GM10248 (cell line): Measurements from ENCODE around the gene ARHGAP12.

Experiments used
- CTCF ChIA-PET: fragments of 300-600 bp; sonication (Branson Sonifier 250); formaldehyde crosslinking; extraction: SDS; loops from one replicate; lab custom pipeline; 2021; ENCODE audit warnings: antibody characterized with exemption; lab: Yijun Ruan, JAX
- POLR2A ChIA-PET: fragments of 350-650 bp; sonication (Branson Sonifier 250); formaldehyde crosslinking; extraction: SDS; loops from one replicate; lab custom pipeline; 2020; ENCODE audit warnings: antibody characterized with exemption; lab: Yijun Ruan, JAX
- DNase-seq: peaks from one replicate; pipeline ENCODE4 v3.0.0; 2012; ENCODE audit errors: extremely low spot score
- CTCF ChIP-seq: IDR thresholded peaks from 2 replicates; pipeline ENCODE4 v1.5.1; 2012; ENCODE audit warnings: mild to moderate bottlenecking, low read depth; ENCODE audit errors: extremely low read depth, missing control alignments, control extremely low read depth

Gene ARHGAP12

DNA sequence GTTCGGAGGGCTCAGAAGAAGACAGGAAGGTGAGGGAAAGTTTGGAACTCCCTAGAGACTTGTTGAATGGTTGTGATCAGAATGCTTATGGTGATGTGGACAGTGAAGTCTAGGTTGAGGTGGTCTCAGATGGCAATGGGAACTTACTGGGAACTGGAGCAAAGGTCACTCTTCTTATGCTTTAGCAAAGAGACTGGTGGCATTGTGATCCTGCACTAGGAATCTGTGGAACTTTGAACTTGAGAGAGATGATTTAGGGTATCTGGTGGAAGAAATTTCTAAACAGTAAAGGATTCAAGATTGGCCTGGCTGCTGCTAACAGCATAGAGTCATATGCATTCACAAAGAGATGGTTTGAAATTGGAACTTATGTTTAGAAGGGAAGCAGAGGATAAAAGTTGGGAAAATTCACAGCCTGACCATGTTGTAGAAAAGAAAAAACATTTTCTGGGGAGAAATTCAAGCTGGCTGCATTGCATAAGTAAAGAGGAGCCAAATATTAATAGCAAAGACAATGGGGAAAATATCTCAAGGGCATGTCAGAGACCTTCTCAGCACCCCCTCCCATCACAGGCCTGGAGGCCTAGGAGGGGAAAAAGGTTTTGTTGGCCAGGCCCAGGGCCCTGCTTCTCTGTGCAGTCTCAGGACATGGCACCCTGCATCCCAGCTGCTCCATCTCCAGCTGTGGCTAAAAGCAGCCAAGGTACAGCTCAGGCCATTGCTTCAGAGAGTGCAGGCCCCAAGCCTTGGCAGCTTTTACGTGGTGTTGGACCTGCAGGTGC is 26.0 kb upstream of the ARHGAP12 start:
- no peak for DNase-seq
- CTCF ChIA-PET, result interaction anchor here (1.2 to 1.3 kb wide), 2 partner anchors 28 to 216 kb away, joined by 3 to 4 read pairs; no protein-coding TSS in a partner anchor
- no peak for TF ChIP-seq CTCF
- POLR2A ChIA-PET, result no interaction called here

- no peak for DNase-seq
- ChIA-PET CTCF (interaction anchor here (1.2 to 1.4 kb wide), 2 partner anchors 11 to 29 kb away, joined by 3 to 4 read pairs; no protein-coding TSS in a partner anchor), POLR2A (no interaction called here)
- TF ChIP-seq CTCF, result no peak
Observed at GRCh38 chr10:31953480-31953879, 24.8 kb upstream of the ARHGAP12 start.

- POLR2A ChIA-PET, result no interaction called here
- no peak for TF ChIP-seq CTCF
- DNase-seq, result no peak
- CTCF ChIA-PET, result interaction anchor here (1.2 to 1.4 kb wide), 2 partner anchors 11 to 1169 kb away, joined by 3 read pairs; no protein-coding TSS in a partner anchor
Observed at GRCh38 chr10:31953080-31953479, 24.4 kb upstream of the ARHGAP12 start.

DNA sequence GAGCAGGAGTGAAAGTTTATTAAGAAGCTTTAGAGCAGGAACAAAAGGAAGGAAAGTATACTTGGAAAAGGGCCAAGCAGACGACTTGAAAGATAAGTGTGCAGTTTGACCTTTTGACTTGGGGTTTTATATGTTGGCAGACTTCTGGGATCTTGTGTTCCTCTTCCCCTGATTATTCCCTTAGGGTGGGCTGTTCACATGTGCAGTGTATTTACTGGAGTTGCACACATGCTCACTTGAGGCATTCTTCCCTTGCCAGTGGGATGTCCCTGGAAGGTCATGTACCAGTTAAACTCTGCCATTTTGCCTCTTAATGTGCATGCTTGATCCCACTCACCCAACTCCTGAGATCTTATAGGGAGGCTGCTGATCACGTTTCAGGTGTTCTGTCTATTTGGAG is 23.4 kb upstream of the ARHGAP12 start:
- TF ChIP-seq CTCF, result no peak
- CTCF ChIA-PET, result interaction anchor here (0.8 to 1.2 kb wide), 2 partner anchors 16 to 1168 kb away, joined by 3 read pairs; no protein-coding TSS in a partner anchor
- POLR2A ChIA-PET, result no interaction called here
- DNase-seq, result no peak

DNA sequence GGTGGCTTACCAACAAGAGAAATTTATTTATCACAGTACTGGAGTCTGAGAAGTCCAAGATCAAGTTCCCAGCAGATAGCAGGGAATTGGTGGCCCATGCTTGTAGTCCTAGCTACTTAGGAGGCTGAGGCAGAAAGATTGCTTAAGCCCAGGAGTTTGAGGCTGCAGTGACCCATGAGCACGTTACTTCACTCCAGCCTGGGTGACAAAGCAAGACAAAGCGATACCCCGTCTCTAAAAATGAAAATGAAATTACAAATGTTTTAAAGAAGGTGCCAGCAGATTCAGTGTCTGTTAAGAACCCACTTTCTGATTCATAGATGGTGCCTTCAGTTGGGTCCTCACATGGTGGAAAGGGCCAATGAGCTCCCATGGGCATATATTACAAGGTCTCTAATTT is 20.6 kb upstream of the ARHGAP12 start:
- no peak for TF ChIP-seq CTCF
- ChIA-PET POLR2A (no interaction called here), CTCF (no interaction called here)
- no peak for DNase-seq

- no peak for TF ChIP-seq CTCF
- no peak for DNase-seq
- ChIA-PET POLR2A (no interaction called here), CTCF (no interaction called here)
Observed at GRCh38 chr10:31948021-31948420, 19.4 kb upstream of the ARHGAP12 start.
